GM13977 (cell line): Measurements from ENCODE around the gene AXIN2.

ENCODE experiments used
- DNase-seq: peaks from one replicate; pipeline ENCODE4 v3.0.0; 2012; ENCODE audit warnings: low spot score
- in situ Hi-C: fragments of 300-500 bp; cut with MboI; formaldehyde crosslinking; loops from one replicate; pipeline ENCODE4 v1.12.0; 2022; ENCODE audit warnings: low sequenced_read_pairs, low pct_unique_long_range_greater_than_20kb, mixed read lengths, inconsistent platforms; ENCODE audit not compliant: unreplicated experiment
- TF ChIP-seq, protein P1 (sequence below): IDR thresholded peaks from 2 replicates; pipeline ENCODE4 v1.5.1; 2012; ENCODE audit warnings: mild to moderate bottlenecking, control low read depth; ENCODE audit not compliant: insufficient read depth; ENCODE audit errors: extremely low read depth, missing control alignments

The AXIN2 gene

DNA sequence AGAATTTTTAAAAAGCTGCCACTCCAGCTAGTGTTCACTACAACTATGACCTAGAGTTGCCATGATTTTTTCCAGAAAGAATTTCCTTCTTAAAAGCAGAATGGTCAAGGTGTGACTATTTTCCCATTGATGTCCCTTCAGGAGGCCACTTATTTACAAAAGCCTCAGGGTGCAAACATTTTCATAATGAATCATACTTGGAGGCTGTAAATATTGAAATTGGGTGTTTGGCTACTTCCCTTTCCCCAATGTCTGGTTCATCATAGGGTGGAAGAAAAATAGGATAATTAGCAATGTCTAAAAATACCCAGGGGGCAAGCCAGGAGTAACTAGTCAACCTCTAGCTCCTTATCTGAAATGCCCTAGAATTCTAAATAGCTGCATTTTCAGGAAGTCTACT, 18.8 kb downstream of the AXIN2 start:
- in situ Hi-C loops, result no loop called here
- DNase-seq, result no peak
- TF ChIP-seq, protein P1, sequence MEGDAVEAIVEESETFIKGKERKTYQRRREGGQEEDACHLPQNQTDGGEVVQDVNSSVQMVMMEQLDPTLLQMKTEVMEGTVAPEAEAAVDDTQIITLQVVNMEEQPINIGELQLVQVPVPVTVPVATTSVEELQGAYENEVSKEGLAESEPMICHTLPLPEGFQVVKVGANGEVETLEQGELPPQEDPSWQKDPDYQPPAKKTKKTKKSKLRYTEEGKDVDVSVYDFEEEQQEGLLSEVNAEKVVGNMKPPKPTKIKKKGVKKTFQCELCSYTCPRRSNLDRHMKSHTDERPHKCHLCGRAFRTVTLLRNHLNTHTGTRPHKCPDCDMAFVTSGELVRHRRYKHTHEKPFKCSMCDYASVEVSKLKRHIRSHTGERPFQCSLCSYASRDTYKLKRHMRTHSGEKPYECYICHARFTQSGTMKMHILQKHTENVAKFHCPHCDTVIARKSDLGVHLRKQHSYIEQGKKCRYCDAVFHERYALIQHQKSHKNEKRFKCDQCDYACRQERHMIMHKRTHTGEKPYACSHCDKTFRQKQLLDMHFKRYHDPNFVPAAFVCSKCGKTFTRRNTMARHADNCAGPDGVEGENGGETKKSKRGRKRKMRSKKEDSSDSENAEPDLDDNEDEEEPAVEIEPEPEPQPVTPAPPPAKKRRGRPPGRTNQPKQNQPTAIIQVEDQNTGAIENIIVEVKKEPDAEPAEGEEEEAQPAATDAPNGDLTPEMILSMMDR, result no peak

DNA sequence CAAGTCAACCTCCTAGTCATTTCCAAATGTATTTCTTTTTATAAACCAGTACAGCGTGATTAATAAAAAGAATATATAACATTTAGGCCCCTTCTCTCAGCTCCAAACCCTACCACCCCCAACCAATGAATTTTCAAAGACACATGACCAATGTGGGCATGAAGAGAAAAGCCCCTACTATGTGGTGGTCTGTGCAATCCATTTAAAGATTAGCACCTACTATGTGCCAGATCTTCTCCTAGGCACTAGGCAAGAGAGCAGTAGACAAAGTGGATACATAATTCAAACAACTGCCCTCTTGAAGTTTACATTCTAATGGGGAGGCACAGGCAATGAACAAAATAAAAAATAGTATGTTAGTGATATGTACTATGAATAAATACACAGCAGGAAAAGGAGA, 19.4 kb downstream of the AXIN2 start:
- in situ Hi-C loops, result no loop called here
- TF ChIP-seq, protein P1, result no peak
- DNase-seq, result no peak

DNA sequence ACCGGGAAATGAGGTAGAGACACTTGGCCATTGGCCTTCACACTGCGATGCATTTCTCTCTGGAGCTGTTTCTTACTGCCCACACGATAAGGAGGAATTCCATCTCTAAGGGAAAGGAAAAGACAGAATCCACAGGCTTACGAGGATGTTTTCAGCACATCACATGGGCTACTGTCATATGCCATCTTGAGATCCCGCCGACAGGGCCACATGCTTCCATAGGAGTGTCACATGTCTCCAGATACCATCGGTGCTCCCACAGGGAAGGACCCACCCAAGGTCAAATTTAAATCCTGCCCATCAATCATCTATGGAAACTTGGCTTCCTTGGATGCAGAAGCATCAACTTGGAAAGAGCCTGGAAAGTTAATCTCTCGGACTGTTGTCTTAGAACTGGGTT, 20.0 kb downstream of the AXIN2 start:
- DNase-seq, result no peak
- TF ChIP-seq, protein P1, result no peak
- in situ Hi-C loops, result no loop called here

DNA sequence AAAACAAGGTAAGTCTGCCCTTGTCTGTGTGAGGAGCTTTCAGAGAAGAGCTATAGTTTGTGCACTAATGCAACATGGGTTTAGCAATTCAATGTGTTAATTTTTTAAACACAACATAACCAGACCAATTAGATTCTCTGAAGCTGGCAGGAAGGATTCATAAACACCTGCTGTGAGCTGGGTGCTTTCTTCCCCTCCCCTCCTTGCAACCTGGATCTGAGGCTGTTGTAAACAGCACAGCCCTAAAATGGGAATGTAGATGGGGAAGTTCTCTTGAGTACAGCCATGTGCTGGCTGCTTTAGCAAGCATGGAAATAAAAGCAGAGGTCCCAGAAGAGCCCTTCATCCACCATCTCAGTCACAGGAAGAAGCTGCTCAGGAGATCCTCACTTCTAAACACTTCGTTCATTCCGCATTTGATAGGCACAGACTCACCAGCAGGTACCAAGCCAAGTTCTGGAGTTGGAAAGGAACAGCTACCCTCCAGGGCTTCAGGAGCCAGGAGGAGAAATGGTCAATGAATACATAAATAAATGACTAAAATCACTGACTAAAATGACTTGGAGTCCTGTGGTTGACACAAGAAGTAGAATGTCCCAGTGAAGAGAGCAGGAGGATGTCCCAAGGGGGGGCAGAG, 21.7 kb downstream of the AXIN2 start:
- TF ChIP-seq, protein P1, result no peak
- no peak for DNase-seq
- in situ Hi-C loops, result no loop called here

DNA sequence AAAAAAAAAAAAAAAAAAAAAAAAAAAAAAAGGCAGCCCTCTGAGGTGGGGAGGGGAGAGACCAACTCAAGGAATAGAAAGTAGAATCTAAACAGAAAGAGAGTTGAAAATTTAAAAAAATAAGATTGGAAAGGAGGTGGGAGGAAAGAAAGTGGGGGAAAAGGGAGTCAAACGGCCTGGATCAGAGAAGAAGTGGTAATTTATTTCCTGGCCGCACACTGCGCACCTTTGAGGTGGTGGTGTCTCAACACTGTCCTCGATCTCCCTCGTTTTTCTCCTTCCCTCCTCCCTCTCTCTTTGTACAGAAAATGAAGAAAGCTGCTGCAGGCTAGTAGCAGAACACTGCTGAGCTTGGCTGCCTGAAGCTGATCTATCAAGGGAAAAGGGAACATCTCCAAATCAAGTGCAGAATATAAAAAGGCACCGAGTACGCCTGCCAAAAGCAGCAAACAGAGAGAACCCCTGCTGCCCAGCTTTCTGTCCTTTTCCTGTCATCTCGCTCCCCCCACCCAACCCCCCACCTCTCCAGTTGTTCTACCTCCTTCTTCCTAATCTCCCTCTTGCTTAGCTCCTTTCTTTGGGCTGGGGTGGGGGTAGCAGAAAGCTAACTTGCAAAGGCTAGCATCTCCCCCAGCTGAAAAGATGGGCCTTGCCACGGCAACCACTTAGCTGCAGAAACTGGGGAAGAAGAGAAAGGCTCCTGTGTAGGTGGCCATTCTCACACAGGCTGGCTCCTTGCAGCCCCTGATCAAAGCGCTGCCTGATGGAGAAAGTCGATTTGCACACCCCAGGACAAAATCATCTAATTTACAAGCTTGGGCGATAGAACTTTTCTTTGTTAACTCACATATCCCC, 22.5 kb downstream of the AXIN2 start:
- in situ Hi-C loops, result no loop called here
- TF ChIP-seq, protein P1, result no peak
- no peak for DNase-seq

DNA sequence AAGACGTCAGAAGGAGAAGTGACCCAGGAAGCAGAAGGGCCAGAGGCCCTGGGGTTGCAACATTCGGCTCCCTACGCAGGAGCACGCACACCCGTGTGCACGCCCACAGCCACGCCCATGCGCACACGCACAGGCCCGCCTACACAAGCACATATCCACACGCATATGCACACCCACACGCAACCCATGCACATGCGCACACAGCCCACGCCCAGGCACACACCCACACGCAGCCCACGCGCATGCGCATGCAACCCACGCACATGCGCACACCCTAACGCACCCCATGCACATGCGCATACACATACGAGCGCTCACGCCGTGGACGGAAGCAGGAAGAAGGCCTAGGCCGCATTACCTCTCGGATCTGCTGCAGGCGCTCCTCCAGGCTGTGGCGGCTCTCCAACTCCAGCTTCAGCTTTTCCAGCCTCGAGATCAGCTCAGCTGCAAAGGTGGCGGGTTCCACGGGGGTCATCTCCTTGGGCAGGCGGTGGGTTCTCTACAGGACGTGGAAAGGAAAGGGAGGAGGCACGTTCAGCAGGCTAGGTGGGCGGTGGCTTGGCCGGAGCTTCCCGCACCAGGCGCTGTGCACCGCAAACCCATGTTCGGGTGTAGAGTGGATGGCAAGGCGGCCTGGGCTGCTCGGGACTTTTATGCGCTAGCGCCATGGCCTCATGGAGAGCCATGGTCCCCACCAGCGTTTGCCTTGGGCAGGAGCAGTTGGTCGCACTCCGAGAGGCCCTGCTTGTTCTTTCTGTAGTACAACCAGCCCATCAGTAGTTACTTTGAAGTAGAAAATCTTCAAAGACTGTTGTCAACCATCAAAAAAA, 23.4 kb downstream of the AXIN2 start:
- DNase-seq, result no peak
- TF ChIP-seq, protein P1, result no peak
- in situ Hi-C loops, result no loop called here
